Transverse colon (tissue), 4 donors: ENCODE measurements around the gene TMEM114. TPM values are rescaled to one million over a fixed set of nuclear protein-coding genes. Genes with fewer than 3 reads are reported as not detected.

Experiments used
- DNase-seq: peaks from one replicate; pipeline ENCODE4 v3.0.0-alpha.2; 2019
- H3K27ac ChIP-seq, 4 donors: fragments of 200-600 bp; sonication (generic); 2 replicates each; pipeline ENCODE4 v1.5.1; 2016 to 2018; ENCODE audit warnings: inconsistent platforms in 4 of 4
- H3K27me3 ChIP-seq: fragments of 200-600 bp; sonication (generic); 2 replicates; pipeline ENCODE4 v1.5.1; 2017; ENCODE audit warnings: inconsistent platforms
- H3K36me3 ChIP-seq, 4 donors: fragments of 200-600 bp; sonication (generic); 2 replicates each; pipeline ENCODE4 v1.5.1; 2017 to 2019; ENCODE audit warnings: inconsistent platforms in 4 of 4
- H3K4me1 ChIP-seq, 4 donors: fragments of 200-600 bp; sonication (generic); 2 replicates each; pipeline ENCODE4 v1.5.1; 2017 to 2020; ENCODE audit warnings: inconsistent platforms in 4 of 4
- H3K4me3 ChIP-seq, 4 donors: fragments of 200-600 bp; sonication (generic); 1 replicate in 1 of 4; 2 replicates in 3 of 4; pipeline versions ENCODE4 v1.5.1 to v1.6.1; 2017 to 2019; ENCODE audit warnings: inconsistent platforms in 4 of 4
- H3K9me3 ChIP-seq, 2 donors: fragments of 200-600 bp; sonication (generic); 2 replicates each; pipeline ENCODE4 v1.5.1; 2017 to 2019; ENCODE audit warnings: inconsistent platforms in 2 of 2
- EP300 ChIP-seq: sonication (generic); formaldehyde crosslinking; IDR thresholded peaks from one replicate; pipeline ENCODE4 v1.6.1; 2017; ENCODE audit warnings: antibody characterized with exemption, low read depth
- POLR2A ChIP-seq: fragments of 450-650 bp; IDR thresholded peaks from one replicate; pipeline ENCODE4 v1.6.1; 2016; ENCODE audit warnings: antibody characterized with exemption, mild to moderate bottlenecking, moderate library complexity
- POLR2AphosphoS5 ChIP-seq, 3 donors: sonication (generic); formaldehyde crosslinking; IDR thresholded peaks; one replicate each; pipeline ENCODE4 v1.6.1; 2016; ENCODE audit warnings: antibody characterized with exemption in 3 of 3
- WGBS, 2 donors: methylation state at CpG; one replicate each; pipeline ENCODE4 v1.1.5; 2018; ENCODE audit warnings: low coverage in 1 of 2; 5-methylcytosine and 5-hydroxymethylcytosine counted together
- in situ Hi-C, 4 donors: fragments of 200-750 bp; cut with MboI; loops; one replicate each; pipeline versions ENCODE4 v1.15.0 to v1.15.1; 2017; ENCODE audit warnings: low sequenced_read_pairs in 3 of 4, low pct_ligation_motif_present in 1 of 4, low pct_unique_long_range_greater_than_20kb in 1 of 4
- intact Hi-C: fragments of 100-400 bp; cut with DNase I; formaldehyde crosslinking; loops from one replicate; pipeline ENCODE4 v1.15.1; 2023; ENCODE audit warnings: low total_unique reads
- total RNA-seq, 4 donors: library from RNA; depleted of rRNA; stranded (reverse); fragments of >200 nt; gene quantifications; one replicate each; pipeline ENCODE4 v1.1.0, GENCODE V29; 2016
- TF ChIP-seq, protein P1 (sequence below), 5 experiments: fragments of 200-600 bp in 3 of 5; fragments of 450-650 bp in 2 of 5; sonication (generic) in 3 of 5; IDR thresholded peaks; 1 replicate in 2 of 5; 2 replicates in 3 of 5; pipeline ENCODE4 v1.5.1; 2016 to 2017; ENCODE audit warnings: antibody characterized with exemption in 5 of 5, inconsistent platforms in 3 of 5, mild to moderate bottlenecking in 2 of 5, moderate library complexity in 1 of 5

The TMEM114 gene
- total RNA-seq, 4 donors from 2014 or later, result not detected

DNA sequence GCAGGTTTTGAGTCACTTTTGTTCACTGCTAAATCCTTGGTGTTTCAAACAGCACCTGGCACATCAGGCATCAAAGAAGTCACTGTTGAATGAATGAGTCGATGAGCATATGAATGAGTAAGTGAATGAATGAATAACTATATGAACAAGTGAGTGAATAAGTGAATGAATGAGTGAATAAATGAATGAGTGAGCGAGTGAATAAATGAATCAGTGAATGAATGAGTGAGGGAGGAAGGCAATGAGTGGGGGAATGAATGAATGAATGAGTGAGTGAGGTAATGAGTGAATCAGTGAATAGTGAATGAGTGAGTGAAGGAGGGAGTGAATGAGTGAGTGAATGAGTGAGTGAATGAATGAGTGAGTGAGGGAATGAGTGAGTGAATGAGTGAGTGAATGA, 28.8 kb downstream of the TMEM114 start:
- no peaks in the 10 kb centered on the region for H3K9me3 ChIP-seq
- TF ChIP-seq, protein P1, sequence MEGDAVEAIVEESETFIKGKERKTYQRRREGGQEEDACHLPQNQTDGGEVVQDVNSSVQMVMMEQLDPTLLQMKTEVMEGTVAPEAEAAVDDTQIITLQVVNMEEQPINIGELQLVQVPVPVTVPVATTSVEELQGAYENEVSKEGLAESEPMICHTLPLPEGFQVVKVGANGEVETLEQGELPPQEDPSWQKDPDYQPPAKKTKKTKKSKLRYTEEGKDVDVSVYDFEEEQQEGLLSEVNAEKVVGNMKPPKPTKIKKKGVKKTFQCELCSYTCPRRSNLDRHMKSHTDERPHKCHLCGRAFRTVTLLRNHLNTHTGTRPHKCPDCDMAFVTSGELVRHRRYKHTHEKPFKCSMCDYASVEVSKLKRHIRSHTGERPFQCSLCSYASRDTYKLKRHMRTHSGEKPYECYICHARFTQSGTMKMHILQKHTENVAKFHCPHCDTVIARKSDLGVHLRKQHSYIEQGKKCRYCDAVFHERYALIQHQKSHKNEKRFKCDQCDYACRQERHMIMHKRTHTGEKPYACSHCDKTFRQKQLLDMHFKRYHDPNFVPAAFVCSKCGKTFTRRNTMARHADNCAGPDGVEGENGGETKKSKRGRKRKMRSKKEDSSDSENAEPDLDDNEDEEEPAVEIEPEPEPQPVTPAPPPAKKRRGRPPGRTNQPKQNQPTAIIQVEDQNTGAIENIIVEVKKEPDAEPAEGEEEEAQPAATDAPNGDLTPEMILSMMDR (IDR thresholded peaks at IDR 0.05), result no peak
- TF ChIP-seq POLR2AphosphoS5 (IDR thresholded peaks at IDR 0.05) (no peak), EP300 (no peak), POLR2A (no peak)
- no peaks in the 10 kb centered on the region for H3K36me3 ChIP-seq
- H3K27ac ChIP-seq, result no peak overlapping the region
- no peak overlapping the region for H3K4me3 ChIP-seq
- intact Hi-C loops (no loop called here), in situ Hi-C loops (loop anchor here (10.0 to 25.0 kb wide), 4 partner anchors 99 to 451 kb away; partner anchors contain the start of genes PMM2 (in 2 of the 4) and TMEM186 (in 2 of the 4))
- no peaks in the 10 kb centered on the region for H3K4me1 ChIP-seq
- no peaks in the 10 kb centered on the region for H3K27me3 ChIP-seq
- DNase-seq, result no peak
- 83 to 85% methylated on average over 2 of the region's 2 CpGs for WGBS, 2 donors

DNA sequence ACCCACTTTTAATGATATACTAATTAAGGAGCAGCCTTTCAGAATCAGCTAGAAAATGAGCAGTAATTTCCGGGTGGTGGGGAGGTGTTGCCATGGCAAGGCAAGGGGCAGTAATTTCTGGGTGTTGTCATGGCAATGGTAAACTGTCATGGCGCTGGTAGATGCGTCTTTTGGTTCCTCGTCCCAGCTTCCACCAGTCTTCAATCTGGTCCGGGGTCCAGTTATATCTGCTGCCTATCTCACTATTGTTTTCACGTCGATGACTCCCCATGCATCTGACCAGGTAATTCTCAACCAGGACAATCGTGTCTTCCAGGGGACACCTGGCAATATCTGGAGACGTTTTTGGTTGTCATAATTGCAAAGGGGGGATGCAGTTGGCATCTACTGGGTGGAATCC, 34.9 kb downstream of the TMEM114 start:
- Histone ChIP-seq H3K4me1 (peaks cover 0 to 8% (median 3%) of the 10 kb centered on the region in 4 donors), H3K9me3 (no peaks in the 10 kb centered on the region), H3K27ac (no peak overlapping the region), H3K36me3 (no peaks in the 10 kb centered on the region), H3K27me3 (peaks cover 7% of the 10 kb centered on the region), H3K4me3 (no peak overlapping the region)
- intact Hi-C loops, result no loop called here
- no peak for TF ChIP-seq POLR2AphosphoS5 (IDR thresholded peaks at IDR 0.05)
- TF ChIP-seq, protein P1 (IDR thresholded peaks at IDR 0.05), result no peak
- TF ChIP-seq EP300, result no peak
- TF ChIP-seq POLR2A, result no peak
- DNase-seq, result no peak
- in situ Hi-C loops, result loop anchor here (25.0 kb wide), 3 partner anchors 93 to 457 kb away; partner anchors contain the start of genes PMM2 (in 2 of the 4) and TMEM186 (in 2 of the 4)
- 70 to 84% methylated on average over 3 to 9 of the region's 9 CpGs for WGBS, 2 donors

- Histone ChIP-seq H3K9me3 (no peaks in the 10 kb centered on the region), H3K36me3 (no peaks in the 10 kb centered on the region), H3K4me1 (peaks cover 0 to 8% (median 4%) of the 10 kb centered on the region in 4 donors), H3K27ac (no peak overlapping the region), H3K27me3 (peaks cover 7% of the 10 kb centered on the region), H3K4me3 (no peak overlapping the region)
- 65% methylated on average over 2 of the region's 2 CpGs; no CpG with 5 or more reads in 1 of the 2 donors for WGBS, 2 donors
- TF ChIP-seq POLR2AphosphoS5 (IDR thresholded peaks at IDR 0.05) (no peak), EP300 (no peak), POLR2A (no peak)
- TF ChIP-seq, protein P1 (IDR thresholded peaks at IDR 0.05), result no peak
- in situ Hi-C loops (loop anchor here (25.0 kb wide), 3 partner anchors 93 to 457 kb away; partner anchors contain the start of genes PMM2 (in 2 of the 4) and TMEM186 (in 2 of the 4)), intact Hi-C loops (no loop called here)
- no peak for DNase-seq
Observed at GRCh38 chr16:8554881-8555280, 35.4 kb downstream of the TMEM114 start.

DNA sequence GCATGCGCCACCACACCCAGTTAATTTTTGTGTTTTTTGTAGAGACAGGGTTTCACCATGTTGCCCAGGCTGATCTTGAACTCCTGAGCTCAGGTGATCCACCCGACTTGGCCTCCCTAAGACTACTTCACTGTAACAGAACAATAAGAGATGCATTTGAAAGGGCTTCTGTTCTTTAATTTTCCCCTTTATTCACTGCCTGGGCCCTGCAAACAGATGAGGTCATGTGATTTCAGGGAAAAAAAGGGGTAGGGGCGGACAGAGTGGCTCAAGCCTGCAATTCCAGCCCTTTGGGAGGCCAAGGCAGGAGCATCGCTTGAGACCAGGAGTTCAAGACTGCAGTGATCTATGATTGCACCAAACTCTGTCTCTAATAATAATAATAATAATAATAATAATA, 36.3 kb downstream of the TMEM114 start:
- no peaks in the 10 kb centered on the region for H3K36me3 ChIP-seq
- WGBS, 2 donors, result 40 to 79% methylated on average over 1 to 4 of the region's 4 CpGs
- no peaks in the 10 kb centered on the region for H3K9me3 ChIP-seq
- TF ChIP-seq POLR2A (no peak), POLR2AphosphoS5 (IDR thresholded peaks at IDR 0.05) (no peak)
- no peak overlapping the region for H3K27ac ChIP-seq
- no peak for DNase-seq
- peaks cover 0 to 8% (median 4%) of the 10 kb centered on the region in 4 donors for H3K4me1 ChIP-seq
- H3K4me3 ChIP-seq, result no peak overlapping the region
- in situ Hi-C loops, result loop anchor here (25.0 kb wide), 3 partner anchors 92 to 458 kb away; partner anchors contain the start of genes PMM2 (in 2 of the 4) and TMEM186 (in 2 of the 4)
- peaks cover 7% of the 10 kb centered on the region for H3K27me3 ChIP-seq
- intact Hi-C loops, result no loop called here
